Measurements from ENCODE around the gene FLAD1. TPM values are rescaled to one million over a fixed set of nuclear protein-coding genes. Genes with fewer than 3 reads are reported as not detected.
A peak's percentile ranks its signal among the peaks of the same experiment; 100 is the strongest.

The FLAD1 gene
- total and polyA plus RNA-seq, 2 of the 4 experiments (the other 2 are of a cell fraction) = 26.3 to 37.3 TPM

- intact Hi-C loops (cut with micrococcal nuclease) = no loop called here
- Histone ChIP-seq H3K27ac (ENCODE audit: insufficient read depth, low read length) (no peak overlapping the region), H2BK120ac (ENCODE audit: low read depth, low read length) (no peak overlapping the region), H2BK15ac (ENCODE audit: low read depth, low read length) (no peak overlapping the region), H2BK5ac (ENCODE audit: low read depth, low read length, poor library complexity, severe bottlenecking) (no peak overlapping the region), H3K4me1 (ENCODE audit: control insufficient read depth, insufficient read depth, low read length) (peaks cover 7% of the 10 kb centered on the region), H2BK20ac (ENCODE audit: low read depth, low read length) (no peak overlapping the region; the same call in 1 of the 2 replicates), H2AK5ac (ENCODE audit: low read depth, low read length) (no peak overlapping the region), H2AFZ (replicated peaks; ENCODE audit: low read length, poor library complexity) (no peak overlapping the region), H3K4ac (ENCODE audit: low read depth, low read length) (no peak overlapping the region; the same call in 1 of the 2 replicates), H2AK9ac (replicated peaks; ENCODE audit: low read depth, low read length, poor library complexity) (peak overlapping the region; percentile 11), H4K91ac (ENCODE audit: insufficient read depth, low read depth, low read length) (no peak overlapping the region), H3K23ac (ENCODE audit: low read depth, low read length) (peak overlapping the region; percentile 53; the same call in 1 of the 2 replicates), H3K4me2 (ENCODE audit: low read depth, low read length) (no peak overlapping the region), H3K4me3 (ENCODE audit: insufficient read depth, low read depth, low read length) (no peak overlapping the region), H3K56ac (ENCODE audit: extremely low read depth, insufficient read depth, low read length) (no peak overlapping the region), H3K27me3 (ENCODE audit: control insufficient read depth, insufficient read depth, low read length) (no peaks in the 10 kb centered on the region), H3K36me3 (ENCODE audit: control insufficient read depth, insufficient read depth, low read length) (peaks cover 9% of the 10 kb centered on the region), H3K9me1 (ENCODE audit: insufficient read depth, low read length) (peaks cover 7% of the 10 kb centered on the region), H4K20me1 (ENCODE audit: insufficient read depth, low read length) (no peaks in the 10 kb centered on the region), H4K8ac (ENCODE audit: low read depth in 2 of 2, low read length in 2 of 2) (no peak overlapping the region), H3K14ac (replicated peaks; ENCODE audit: low read depth, low read length) (no peak overlapping the region), H3K18ac (ENCODE audit: low read depth, low read length) (no peak overlapping the region), H4K5ac (ENCODE audit: low read depth, low read length) (no peak overlapping the region; the same call in 1 of the 2 replicates), H3K9me3 (ENCODE audit: control insufficient read depth, insufficient read depth, low read length) (no peaks in the 10 kb centered on the region), H3K9ac (ENCODE audit: low read depth, low read length) (no peak overlapping the region), H3K79me1 (ENCODE audit: low read depth in 1 of 2, low read length in 2 of 2) (peaks cover 4 to 15% of the 10 kb centered on the region in 2 experiments)
- in situ Hi-C loops (cut with MboI; ENCODE audit: low sequenced_read_pairs) = no loop called here
- DNase-seq = no peak
- CTCF ChIA-PET = interaction anchor here (0.6 to 1.6 kb wide), 3 partner anchors 23 to 634 kb away, joined by 3 to 5 read pairs (median 4); no protein-coding TSS in a partner anchor
- WGBS, 2 experiments (ENCODE audit: extremely low coverage in 2 of 2, insufficient read length in 1 of 2) = no CpG with 5 or more reads among the region's 3 CpGs
- ATAC-seq (ENCODE audit: low read depth) = no peak
- POLR2A ChIA-PET (ENCODE audit: unreplicated experiment) = no interaction called here
- no TSS peak for BruUV-seq (replicated peaks)
- dilution Hi-C loops (cut with HindIII; ENCODE audit: low sequenced_read_pairs, unreplicated experiment) = no loop called here
- TF ChIP-seq BHLHE40 (IDR thresholded peaks at IDR 0.05; ENCODE audit: low read depth, low read length) (no peak), MAZ (IDR thresholded peaks at IDR 0.05; ENCODE audit: borderline replicate concordance, low read depth, low read length) (no peak)
Measured at GRCh38 chr1:154994591-154994990, 11.4 kb downstream of the FLAD1 start.
